Measurements from ENCODE around the gene GPX3.

Gene GPX3

GRCh38 chr5:151014680-151015343, 5.6 kb upstream of the GPX3 start:
- DNase-seq (ENCODE audit: low read depth, low spot score): no peak

- DNase-seq (ENCODE audit: low read depth, low spot score): no peak
These were observed 4.3 kb upstream of the GPX3 start for GRCh38 chr5:151015974-151016587.

- DNase-seq (ENCODE audit: low read depth, low spot score): no peak
These were observed 3.7 kb upstream of the GPX3 start for GRCh38 chr5:151016700-151017099.

- DNase-seq (ENCODE audit: low read depth, low spot score): no peak
These were observed 2.5 kb upstream of the GPX3 start for GRCh38 chr5:151017897-151018296.

GRCh38 chr5:151018846-151019245, 1.5 kb upstream of the GPX3 start:
- no peak for DNase-seq (ENCODE audit: low read depth, low spot score)

- DNase-seq (ENCODE audit: low read depth, low spot score): no peak
These were observed 1.1 kb upstream of the GPX3 start for GRCh38 chr5:151019331-151019730.

- no peak for DNase-seq (ENCODE audit: low read depth, low spot score)
These were observed 1.4 kb downstream of the GPX3 start for GRCh38 chr5:151021746-151022145.

- DNase-seq (ENCODE audit: low read depth, low spot score): no peak
These were observed 2.2 kb downstream of the GPX3 start for GRCh38 chr5:151022511-151023018.

DNA sequence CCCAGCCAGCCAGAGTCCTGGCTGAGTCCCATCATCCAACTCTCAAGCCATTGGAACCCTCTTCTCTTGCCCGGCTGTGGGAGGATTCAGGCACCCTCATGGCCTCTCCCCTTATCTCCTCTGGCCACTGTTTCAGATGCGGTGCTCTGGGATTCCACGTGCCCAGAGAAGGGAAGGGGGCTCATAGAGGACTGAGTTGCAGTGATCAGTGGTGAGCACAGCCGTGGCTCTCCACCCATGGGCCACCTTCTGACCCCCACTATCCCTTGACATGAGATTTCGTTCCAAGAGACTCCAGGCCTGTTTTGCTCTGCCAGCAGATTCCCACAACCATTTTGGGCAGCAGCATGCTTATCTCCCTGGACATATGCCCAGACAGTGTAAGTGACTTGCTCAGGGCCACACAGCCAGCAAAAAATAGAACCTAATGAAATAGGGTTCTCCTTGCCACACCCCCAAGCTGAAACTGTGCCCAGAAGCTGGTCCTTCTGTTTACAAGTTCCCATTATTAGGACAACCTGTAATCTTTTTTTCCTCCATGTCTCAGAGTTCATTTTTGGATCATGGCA, 2.7 kb downstream of the GPX3 start:
- DNase-seq (ENCODE audit: low read depth, low spot score): no peak

DNA sequence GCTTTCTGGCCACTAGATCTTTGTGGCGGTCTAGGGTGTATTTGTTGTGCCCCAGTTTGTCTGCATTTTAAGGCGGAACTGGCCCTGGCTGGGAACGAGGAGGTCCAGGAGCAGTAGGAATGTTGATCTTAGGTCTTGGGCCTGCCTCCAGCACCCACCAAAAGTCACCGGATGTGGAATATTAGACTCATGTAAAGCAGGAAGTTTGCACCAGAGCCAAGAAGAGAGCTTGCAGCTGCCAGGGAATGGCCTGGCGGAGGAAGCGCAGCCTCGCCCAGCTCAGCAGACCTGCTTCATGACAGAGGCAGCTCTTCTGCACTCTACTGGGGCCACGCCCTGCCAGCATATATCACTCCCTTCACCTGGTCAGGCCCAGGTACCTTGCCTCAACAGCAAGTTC, 3.3 kb downstream of the GPX3 start:
- DNase-seq (ENCODE audit: low read depth, low spot score): no peak

DNA sequence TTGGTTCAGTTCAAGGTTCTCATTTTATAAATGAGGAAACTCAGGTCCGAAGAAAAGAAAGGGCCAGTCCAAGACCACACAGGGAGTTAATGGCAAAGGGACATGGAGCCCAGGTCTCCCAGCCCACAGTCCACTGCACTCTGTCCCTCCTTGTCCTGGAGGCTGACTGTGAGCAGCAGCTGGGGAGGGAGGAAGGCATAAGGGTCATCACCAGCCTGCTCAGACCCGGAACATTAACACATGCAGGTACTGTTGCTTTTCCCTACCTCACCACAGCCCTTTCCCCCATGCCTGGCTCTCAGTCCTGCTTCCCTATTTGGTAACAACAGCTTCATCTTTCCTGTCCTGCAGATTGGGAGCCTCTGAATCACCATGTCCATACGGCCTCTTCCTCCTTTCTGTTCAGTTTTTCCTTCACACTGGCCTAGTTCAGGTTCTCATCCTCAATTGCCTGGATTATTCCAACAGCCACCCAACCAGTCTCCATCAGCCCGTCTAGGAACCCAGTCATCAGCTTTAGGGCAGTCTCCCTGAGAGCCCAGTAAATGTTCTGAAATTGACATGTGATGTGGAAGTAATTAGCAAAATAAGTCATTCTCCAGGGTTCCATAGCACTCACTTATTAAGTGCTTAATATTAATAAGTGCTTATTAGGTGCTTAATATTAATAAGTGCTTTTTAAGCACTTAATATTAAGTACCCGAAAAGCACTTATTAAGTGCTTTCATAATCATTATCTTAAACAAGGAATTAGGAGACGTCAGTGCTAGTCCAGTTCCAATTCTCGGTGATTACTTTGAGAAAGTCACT, 4.3 kb downstream of the GPX3 start:
- no peak for DNase-seq (ENCODE audit: low read depth, low spot score)

GRCh38 chr5:151025250-151025606, 4.8 kb downstream of the GPX3 start:
- DNase-seq (ENCODE audit: low read depth, low spot score): no peak

DNA sequence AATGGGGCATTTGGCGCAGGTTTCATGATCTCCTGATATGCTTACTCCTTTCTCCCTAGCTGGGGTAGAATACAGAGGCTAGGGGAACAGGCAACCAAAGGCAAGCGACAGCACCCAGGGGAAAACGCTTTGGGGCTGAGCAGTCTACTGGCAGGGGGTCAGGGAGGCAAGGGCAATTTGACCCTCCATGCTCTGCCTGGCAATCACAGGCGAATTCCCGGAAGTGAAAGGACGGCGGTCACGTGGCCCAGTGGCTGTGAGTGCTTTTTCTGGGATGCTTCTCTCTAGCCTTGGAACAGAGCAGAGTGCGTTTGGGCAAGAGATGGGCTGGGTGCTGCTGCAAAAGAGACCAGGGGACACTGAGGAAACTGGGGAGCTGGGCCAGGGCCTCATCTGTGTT, 5.7 kb downstream of the GPX3 start:
- DNase-seq (ENCODE audit: low read depth, low spot score): no peak

DNA sequence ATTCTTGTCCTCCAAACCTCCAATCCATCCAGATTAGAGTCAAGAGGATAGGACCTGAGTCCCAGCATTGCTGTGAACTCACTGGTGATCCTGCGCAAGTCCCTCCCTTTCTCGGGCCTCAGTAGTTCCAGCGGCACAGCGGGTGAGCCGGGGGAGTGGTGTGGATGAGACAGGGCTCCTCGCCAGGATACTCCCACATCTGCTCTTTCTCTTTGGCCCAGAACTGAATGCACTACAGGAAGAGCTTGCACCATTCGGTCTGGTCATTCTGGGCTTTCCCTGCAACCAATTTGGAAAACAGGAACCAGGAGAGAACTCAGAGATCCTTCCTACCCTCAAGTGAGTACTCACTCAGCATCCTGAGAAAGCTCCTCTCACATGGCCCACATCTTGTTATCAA, 6.3 kb downstream of the GPX3 start:
- DNase-seq (ENCODE audit: low read depth, low spot score): no peak

DNA sequence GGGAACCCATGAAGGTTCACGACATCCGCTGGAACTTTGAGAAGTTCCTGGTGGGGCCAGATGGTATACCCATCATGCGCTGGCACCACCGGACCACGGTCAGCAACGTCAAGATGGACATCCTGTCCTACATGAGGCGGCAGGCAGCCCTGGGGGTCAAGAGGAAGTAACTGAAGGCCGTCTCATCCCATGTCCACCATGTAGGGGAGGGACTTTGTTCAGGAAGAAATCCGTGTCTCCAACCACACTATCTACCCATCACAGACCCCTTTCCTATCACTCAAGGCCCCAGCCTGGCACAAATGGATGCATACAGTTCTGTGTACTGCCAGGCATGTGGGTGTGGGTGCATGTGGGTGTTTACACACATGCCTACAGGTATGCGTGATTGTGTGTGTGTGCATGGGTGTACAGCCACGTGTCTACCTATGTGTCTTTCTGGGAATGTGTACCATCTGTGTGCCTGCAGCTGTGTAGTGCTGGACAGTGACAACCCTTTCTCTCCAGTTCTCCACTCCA, 7.6 kb downstream of the GPX3 start:
- DNase-seq (ENCODE audit: low read depth, low spot score): no peak

DNA sequence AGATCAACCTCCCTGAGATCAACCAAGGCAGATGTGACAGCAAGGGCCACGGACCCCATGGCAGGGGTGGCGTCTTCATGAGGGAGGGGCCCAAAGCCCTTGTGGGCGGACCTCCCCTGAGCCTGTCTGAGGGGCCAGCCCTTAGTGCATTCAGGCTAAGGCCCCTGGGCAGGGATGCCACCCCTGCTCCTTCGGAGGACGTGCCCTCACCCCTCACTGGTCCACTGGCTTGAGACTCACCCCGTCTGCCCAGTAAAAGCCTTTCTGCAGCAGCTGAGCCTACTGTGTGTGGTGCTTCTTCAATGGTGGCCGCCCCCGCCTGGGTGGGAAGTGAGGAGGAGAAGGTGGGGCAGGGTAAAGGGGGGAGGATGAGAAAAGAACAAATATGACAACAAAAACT, 8.3 kb downstream of the GPX3 start:
- DNase-seq (ENCODE audit: low read depth, low spot score): no peak

DNA sequence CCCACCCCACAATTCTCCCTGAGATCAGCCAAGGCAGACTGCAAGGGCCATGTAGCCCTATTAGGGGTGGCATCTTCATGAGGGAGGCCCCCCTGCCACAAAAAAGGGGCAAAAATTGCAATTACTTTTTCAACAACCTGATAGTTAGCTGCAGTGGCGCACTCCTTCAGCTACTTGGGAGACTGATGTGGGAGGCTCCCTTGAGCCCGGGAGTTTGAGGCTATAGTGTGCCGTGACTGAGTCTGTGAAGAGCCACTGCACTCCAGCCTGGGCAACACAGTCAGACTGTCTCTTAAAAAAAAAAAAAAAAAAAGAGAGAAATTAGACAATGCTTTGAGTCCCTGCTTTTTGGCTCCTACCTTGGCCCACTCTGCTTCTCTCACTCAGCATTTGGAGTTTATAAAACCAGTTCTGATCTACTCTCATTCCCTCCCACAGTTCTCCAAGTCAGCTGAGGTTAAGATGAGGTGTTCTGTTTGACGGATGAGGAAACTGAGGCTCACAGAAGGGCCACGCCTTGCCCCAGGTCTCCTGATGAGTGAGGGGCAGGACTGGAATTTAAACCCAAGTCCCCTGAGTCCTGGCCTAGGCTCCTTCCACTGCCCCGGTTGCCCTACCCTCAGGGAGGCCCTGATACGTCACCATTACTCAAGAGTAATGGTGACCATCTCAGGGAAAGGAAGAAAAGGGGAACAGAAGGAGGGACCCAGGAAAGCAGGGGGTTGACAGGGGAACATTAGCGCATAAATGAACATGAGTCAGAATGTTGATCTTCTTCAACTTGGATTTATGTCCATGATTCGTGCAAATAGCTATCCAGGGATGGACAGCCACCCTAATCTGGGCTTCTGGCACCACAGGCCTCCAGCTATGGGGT, 9.0 kb downstream of the GPX3 start:
- no peak for DNase-seq (ENCODE audit: low read depth, low spot score)

GRCh38 chr5:151030056-151030336, 9.6 kb downstream of the GPX3 start:
- DNase-seq (ENCODE audit: low read depth, low spot score): no peak

DNA sequence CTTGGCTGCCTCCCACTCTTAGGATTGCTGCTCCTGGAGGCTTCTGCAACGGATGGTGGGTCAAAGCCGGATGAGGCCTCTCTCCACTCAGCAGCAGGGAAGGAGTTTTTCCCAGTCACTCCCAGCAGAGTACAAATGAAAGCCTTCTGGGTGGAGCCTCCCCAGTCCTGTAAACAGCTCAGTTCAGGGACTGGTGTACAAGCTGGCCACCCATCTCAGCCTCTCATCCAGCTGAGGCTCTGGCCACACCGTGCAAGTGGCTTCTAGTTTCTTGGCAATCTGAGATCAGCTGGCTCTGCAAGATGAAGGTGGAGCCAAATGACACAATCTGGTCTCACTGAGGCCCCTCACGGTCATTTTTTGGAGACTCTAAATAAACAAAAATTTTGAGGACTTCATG, 10.0 kb downstream of the GPX3 start:
- no peak for DNase-seq (ENCODE audit: low read depth, low spot score)

DNA sequence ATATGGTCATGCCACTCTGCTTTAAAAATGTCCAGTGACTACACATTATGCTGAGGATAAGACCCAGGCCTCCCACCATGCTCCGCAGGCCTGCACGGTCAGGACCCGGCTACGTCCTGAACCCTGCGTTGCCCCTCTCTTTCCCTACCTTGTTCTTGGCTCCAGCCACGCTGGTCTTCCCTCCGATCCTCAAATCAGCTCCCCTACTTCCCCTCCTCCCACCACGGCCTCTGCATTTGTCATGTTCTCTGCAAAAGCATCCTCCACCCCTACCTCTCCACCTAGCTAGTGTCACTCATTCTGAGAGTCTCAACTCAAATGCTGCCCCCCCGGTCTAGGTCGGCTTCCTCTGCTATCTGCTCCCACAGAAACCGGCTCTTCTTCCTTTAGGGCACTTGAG, 11.2 kb downstream of the GPX3 start:
- no peak for DNase-seq (ENCODE audit: low read depth, low spot score)

- DNase-seq (ENCODE audit: low read depth, low spot score): no peak
These were observed 13.0 kb downstream of the GPX3 start for GRCh38 chr5:151033217-151033934.

Data from ELF-1 (cell line).